GM21367 (cell line): Measurements from ENCODE around the gene ACD.

Source experiments
- ATAC-seq: cut with Tn5 transposase; IDR thresholded peaks from one replicate; pipeline ENCODE4 v1.9.1; 2021; ENCODE audit not compliant: unreplicated experiment

ACD gene

DNA sequence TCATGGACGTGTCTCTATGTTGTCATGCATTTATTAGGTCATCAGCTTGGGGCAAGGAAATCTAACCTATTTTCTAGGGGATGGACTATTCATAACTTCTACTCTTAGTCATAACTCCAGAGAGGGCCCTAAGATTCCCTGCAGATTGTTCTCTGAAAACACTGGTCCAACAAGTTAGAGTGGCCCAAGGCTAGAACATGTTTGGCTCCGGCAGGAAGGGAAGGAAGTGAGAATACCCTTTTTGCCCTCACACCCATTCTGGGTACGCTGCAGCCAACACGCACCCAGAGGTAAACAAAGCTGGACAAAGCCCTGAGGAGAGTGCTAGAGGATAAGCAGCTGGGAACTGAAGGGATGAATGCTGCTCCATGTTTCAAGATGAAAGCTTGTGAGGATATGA is 16.5 kb upstream of the ACD start:
- ATAC-seq, result no peak

- no peak for ATAC-seq
Observed at GRCh38 chr16:67675999-67676398, 15.9 kb upstream of the ACD start.

DNA sequence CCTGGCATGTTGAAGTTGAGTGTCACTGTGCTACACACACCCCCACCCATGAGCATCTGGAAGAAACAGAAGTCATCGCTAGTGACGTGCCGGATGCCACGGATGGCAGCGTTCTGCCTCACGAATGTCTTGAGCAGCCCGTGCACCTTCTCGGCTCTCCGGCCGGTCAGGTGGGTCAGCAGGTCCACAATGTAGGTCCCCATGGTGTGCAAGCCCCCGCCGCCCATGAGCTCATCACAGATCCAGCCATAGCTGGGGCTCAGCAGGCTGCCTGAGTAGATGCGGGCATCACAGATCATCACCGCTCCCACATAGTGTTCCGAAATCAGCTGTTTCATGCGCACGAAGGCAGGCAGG is 15.5 kb upstream of the ACD start:
- ATAC-seq, result no peak

- ATAC-seq, result no peak
Observed at GRCh38 chr16:67674851-67675578, 15.0 kb upstream of the ACD start.

- ATAC-seq, result no peak
Observed at GRCh38 chr16:67673712-67674580, 13.9 kb upstream of the ACD start.

DNA sequence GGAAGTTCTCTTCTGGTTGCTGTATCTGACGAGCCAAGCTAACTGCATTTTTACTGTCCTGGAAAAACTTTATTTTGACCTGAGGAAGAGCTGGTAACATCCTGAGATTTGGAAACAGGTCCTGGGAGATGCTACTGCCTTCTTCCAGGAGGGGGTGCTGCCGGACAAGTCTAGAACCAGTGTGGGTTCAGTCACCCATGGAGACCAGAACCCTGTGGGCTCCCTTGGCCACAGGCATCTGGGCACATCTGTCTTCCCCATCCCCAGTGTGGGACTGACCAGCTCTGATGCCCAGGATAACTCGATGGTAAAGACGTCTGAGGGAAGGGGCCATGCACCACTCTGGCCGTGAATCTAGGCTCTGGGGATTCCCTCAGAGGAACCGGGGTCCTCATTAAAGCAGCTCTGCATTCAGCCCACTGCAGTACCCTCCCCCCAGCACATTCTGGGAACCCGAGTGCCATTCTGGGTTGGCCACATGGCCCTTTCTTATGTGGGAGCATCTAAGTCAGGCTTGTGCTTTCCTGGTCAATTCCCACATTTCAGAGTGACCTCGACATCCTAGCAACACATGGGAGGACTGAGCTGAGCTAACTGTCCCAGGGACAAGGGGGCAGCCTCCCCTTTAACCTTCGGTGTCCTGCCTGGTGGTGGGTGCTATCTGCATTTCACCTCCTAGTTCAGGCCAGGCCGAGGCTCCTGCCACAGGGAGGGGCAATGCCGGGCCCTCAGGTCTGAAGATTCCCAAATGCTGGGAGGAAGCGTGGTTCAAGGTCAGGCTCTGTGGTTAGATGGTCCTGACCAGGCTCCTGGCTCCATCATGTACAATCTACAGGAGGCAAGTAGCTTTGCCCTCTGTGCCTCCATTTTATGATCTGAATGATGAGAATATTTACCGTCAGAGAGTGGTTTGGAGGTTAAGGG is 12.9 kb upstream of the ACD start:
- ATAC-seq, result no peak

DNA sequence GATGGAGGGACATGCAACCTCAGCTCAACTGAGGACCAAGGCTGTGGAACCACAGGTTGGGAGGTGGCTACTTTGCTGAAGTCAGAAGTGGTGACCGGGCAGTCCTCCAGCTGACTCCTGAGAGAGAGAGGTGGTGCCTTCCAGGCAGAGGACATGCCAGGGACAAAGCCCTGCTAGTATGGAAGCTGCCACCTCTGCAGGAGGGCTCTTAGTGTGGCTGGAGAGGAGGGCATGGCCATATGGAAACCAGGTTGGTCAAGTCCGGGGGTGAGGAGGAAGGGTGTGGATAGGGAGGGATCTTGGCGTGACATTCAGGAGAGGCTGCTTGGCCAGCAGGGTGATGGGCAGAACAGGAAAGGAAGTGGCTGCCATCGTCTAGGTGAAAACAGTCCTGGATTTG is 12.2 kb upstream of the ACD start:
- no peak for ATAC-seq

DNA sequence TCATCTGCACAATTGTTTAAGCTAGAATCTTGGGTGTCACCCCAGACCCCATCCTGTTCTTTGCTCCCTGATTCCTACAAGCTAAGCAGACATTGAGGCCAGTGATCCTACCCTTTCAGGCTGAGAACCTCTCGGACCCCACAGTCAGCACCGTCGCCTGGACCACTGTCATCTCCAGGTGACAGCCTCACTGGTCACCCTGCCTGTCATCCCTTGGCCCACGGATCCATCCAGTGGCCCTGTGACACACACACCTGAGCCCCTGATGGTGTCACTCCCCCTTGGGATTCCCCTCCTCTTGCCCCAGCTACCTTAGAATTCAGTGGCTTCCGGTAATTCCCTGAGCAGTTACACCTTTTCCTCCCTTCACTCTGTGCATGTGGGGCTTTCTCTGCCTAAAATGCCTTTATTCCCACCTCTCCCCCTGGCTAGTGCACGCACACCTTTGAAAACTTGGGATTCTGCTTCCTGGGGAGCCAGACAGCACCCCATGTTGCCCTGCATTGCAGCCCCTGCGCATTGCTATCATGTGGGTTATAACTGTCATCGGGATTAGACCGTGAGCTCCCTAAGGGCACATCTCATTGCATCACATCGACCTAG is 9.5 kb upstream of the ACD start:
- no peak for ATAC-seq

- ATAC-seq, result no peak
Observed at GRCh38 chr16:67668495-67669157, 8.6 kb upstream of the ACD start.

GRCh38 chr16:67667817-67668494 is 7.9 kb upstream of the ACD start:
- ATAC-seq, result peak; percentile 68

DNA sequence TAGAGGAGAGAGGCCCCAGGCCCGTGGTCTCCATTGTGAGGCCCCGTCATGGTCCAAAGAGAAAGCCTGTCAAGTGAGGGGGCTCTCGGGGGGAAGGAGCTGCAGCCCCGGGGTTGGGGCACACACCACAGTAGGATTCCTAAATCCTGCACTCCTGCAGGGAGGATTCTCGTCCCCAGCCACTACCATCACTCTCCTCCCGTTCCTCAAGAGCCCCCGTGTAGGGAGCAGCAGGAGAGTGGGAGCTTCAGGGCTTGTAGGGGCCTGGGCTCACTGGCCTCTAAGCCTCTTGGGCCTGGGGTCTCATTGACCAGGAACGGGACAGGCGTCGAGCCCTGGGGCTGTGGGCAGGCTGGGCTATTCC is 7.4 kb upstream of the ACD start:
- ATAC-seq, result no peak

GRCh38 chr16:67666559-67667452 is 6.7 kb upstream of the ACD start, which contains the start of the genes C16orf86 and ENKD1:
Gene C16orf86 (plus strand): TSS chr16:67666814. CDS start chr16:67666971, 157 bp downstream.
Gene ENKD1 (minus strand): TSS chr16:67666750. CDS start chr16:67666442, 308 bp downstream.
- peak; percentile 39 for ATAC-seq

DNA sequence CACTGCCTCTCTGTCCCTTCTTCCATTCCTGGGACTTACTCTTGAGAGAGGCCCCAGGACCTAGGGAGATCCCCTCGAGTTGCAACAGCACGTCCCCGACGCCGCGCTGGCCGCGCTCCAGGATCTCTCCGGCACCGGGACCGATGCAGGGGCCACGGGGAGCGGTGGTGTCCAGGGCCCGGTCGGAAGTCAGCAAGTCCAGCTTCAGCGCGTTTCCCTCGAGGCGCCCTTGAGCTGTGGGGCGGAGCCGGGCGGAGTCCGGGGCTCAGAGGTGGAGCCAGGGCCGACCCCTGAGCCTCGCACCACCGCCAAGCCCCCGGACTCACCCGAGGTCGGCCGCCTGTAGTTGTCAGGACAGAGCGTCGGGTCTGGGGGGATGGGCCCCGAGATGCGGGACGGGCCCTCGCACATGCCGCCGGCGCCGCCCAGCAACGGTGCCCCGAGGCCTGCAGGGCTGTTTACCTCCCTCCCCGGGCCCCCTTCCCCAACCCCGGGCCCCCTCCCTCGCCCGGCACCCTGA is 6.0 kb upstream of the ACD start:
- no peak for ATAC-seq

DNA sequence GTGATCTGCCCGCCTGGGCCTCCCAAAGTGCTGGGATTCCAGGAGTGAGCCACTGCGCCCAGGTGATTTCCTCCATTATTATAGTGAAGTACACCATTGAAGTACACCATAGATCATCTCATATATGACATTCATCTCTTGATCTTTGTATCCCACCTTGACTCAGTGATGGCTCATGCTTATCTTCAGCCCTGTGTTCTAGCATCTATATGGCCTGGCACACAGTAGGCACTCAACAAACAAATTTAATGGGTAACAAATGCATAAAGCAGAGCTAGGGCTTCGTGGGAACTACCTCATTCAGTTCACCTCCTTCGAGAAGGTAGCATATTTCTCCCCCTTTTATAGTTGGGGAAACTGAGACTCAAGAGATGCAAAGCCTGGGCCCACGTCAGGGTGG is 5.5 kb upstream of the ACD start:
- no peak for ATAC-seq

DNA sequence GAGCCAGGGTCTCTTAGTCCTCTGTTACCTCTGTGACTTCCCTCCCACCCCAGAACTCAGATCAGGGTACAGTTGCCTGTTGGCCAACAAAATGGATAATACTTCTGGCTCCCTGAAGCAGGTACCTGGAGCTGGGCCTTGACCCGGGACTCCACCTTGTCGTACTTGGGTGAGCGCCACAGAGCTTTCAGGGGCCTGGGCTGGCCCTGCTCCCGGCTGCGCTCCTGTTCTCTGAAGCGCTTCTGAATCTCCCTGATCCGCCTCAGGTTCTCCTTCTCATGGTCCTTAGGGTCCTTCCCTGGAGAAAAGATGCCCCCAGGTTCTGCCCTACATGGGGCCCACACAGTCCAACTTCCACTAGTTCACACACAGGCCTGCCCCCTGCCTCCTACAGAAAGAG is 4.8 kb upstream of the ACD start:
- no peak for ATAC-seq

- no peak for ATAC-seq
Observed at GRCh38 chr16:67664258-67664657, 4.2 kb upstream of the ACD start.

DNA sequence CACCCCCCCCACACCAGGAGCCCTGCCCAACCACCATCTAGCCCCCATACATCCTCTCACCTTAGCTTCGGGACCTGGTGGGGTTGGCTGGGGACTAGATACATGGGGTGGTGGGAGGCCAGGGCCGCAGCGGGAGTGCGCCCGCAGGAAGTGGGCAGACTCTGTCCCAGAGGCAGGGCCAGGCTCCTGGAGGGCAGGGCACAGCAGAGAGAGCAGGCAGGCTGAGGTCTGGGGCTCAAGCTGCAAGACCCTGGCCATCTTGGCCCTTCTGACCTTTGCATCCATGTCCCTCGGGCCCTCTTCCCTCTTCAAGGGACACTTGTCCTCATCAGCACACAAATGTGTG is 3.8 kb upstream of the ACD start:
- ATAC-seq, result no peak

DNA sequence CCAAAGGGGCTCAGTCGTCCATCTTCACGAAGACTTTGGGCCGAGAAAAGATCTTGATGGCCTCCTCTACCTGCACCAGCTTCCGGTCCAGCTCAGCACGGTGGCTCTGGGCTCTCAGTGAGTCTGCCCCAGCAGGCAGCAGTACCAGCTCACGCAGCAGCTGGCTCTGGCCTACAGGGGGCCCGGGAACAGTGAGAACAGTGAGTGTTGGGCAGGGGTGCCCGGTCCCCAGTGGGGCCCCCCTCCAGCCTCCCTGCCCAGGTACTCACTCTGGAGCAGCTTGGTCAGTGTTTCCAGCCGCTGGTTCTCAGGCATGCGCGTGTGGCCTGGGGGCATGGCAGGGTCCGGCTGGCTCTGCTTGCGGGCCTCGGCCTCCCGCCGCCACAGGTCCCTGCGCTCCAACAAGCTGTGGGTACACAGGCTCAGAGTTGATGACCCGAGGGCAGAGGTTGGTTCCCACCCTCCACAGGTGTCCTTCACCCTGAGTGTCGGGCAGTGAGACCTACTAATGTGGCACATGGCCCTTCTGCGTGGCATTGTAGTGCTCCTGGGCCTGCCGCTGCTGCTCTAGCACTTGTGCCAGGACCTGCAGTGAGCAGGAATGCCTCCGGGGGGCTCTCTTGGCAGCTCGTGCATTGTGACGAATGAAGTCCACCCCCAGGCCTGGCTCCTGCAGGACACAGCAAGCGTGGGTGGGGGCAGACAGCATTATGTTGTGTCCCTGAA is 3.3 kb upstream of the ACD start:
- ATAC-seq, result no peak
